ENCODE data around the gene SMARCAD1.
"Not testable (repeated sequence)": the region's sequence is repeated elsewhere in the genome, so short reads cannot be mapped to it uniquely, and the experiment has no call there.

The SMARCAD1 gene

GRCh38 chr4:94305466-94306225, 98.0 kb downstream of the SMARCAD1 start:
- H3K36me3 ChIP-seq (ENCODE audit: control insufficient read depth in 1 of 2, insufficient read depth in 2 of 2, low read depth in 1 of 2, low read length in 2 of 2) = no peaks in the 10 kb centered on the region
- H3K23ac ChIP-seq (ENCODE audit: low read length in 2 of 2) = no peak overlapping the region
- no peak overlapping the region for H2BK12ac ChIP-seq (ENCODE audit: low read length in 2 of 2)
- no peak overlapping the region for H2BK120ac ChIP-seq (ENCODE audit: low read depth, low read length)
- no peak overlapping the region for H2BK5ac ChIP-seq (ENCODE audit: low read depth, low read length, poor library complexity, severe bottlenecking)
- no peak overlapping the region for H4K8ac ChIP-seq (ENCODE audit: low read length)
- no peaks in the 10 kb centered on the region for H3K79me1 ChIP-seq (replicated peaks; ENCODE audit: low read length, poor library complexity, severe bottlenecking)
- no peak overlapping the region for H4K91ac ChIP-seq (ENCODE audit: low read length)
- no peak overlapping the region for H3K4me3 ChIP-seq (ENCODE audit: insufficient read depth in 1 of 2, low read depth in 1 of 2, low read length in 2 of 2)
- no peaks in the 10 kb centered on the region for H3K4me1 ChIP-seq (ENCODE audit: control insufficient read depth, insufficient read depth, low read depth, low read length)
- no peak overlapping the region for H2AFZ ChIP-seq (ENCODE audit: low read depth, low read length)
- H3K18ac ChIP-seq (ENCODE audit: low read depth in 1 of 2, low read length in 2 of 2) = no peak overlapping the region
- 62% methylated on average over 5 of the region's 5 CpGs for whole genome bisulfite sequencing
- H3K27ac ChIP-seq (ENCODE audit: low read length, poor library complexity, severe bottlenecking) = peak overlapping the region; percentile 31
- no peak overlapping the region for H3K4ac ChIP-seq (ENCODE audit: low read depth in 1 of 2, low read length in 2 of 2)
- no peak overlapping the region for H3K9ac ChIP-seq (ENCODE audit: low read length)
- no peaks in the 10 kb centered on the region for H3K27me3 ChIP-seq (ENCODE audit: control insufficient read depth in 1 of 2, insufficient read depth in 1 of 2, low read length in 2 of 2)
- no peak overlapping the region for H2AK5ac ChIP-seq (ENCODE audit: low read length, severe bottlenecking)
- H3K4me2 ChIP-seq (ENCODE audit: low read length, poor library complexity, severe bottlenecking) = no peak overlapping the region
- H2BK15ac ChIP-seq (ENCODE audit: low read depth, poor library complexity, severe bottlenecking) = no peak overlapping the region
- no peak overlapping the region for H3K14ac ChIP-seq (ENCODE audit: low read length in 2 of 2)
- DNase-seq = peak; percentile 14
- H3K9me3 ChIP-seq (ENCODE audit: control insufficient read depth, low read length) = no peaks in the 10 kb centered on the region

GRCh38 chr4:94306713-94307112, 99.0 kb downstream of the SMARCAD1 start:
- no peak overlapping the region for H4K91ac ChIP-seq (ENCODE audit: low read length)
- no peak overlapping the region for H4K8ac ChIP-seq (ENCODE audit: low read length)
- no peaks in the 10 kb centered on the region for H3K27me3 ChIP-seq (ENCODE audit: control insufficient read depth in 1 of 2, insufficient read depth in 1 of 2, low read length in 2 of 2)
- H2BK5ac ChIP-seq (ENCODE audit: low read depth, low read length, poor library complexity, severe bottlenecking) = no peak overlapping the region
- no peak overlapping the region for H3K27ac ChIP-seq (ENCODE audit: low read length, poor library complexity, severe bottlenecking)
- no peak for DNase-seq
- H2BK15ac ChIP-seq (ENCODE audit: low read depth, poor library complexity, severe bottlenecking) = no peak overlapping the region
- WGBS = 100% methylated on average over 2 of the region's 3 CpGs
- no peak overlapping the region for H2BK12ac ChIP-seq (ENCODE audit: low read length in 2 of 2)
- H3K36me3 ChIP-seq (ENCODE audit: control insufficient read depth in 1 of 2, insufficient read depth in 2 of 2, low read depth in 1 of 2, low read length in 2 of 2) = no peaks in the 10 kb centered on the region
- no peak overlapping the region for H2BK120ac ChIP-seq (ENCODE audit: low read depth, low read length)
- no peak overlapping the region for H3K18ac ChIP-seq (ENCODE audit: low read depth in 1 of 2, low read length in 2 of 2)
- no peaks in the 10 kb centered on the region for H3K79me1 ChIP-seq (replicated peaks; ENCODE audit: low read length, poor library complexity, severe bottlenecking)
- H3K23ac ChIP-seq (ENCODE audit: low read length in 2 of 2) = no peak overlapping the region
- no peak overlapping the region for H3K4me3 ChIP-seq (ENCODE audit: insufficient read depth in 1 of 2, low read depth in 1 of 2, low read length in 2 of 2)
- no peak overlapping the region for H2AFZ ChIP-seq (ENCODE audit: low read depth, low read length)
- H3K9ac ChIP-seq (ENCODE audit: low read length) = peak overlapping the region; percentile 7
- H2AK5ac ChIP-seq (ENCODE audit: low read length, severe bottlenecking) = no peak overlapping the region
- H3K9me3 ChIP-seq (ENCODE audit: control insufficient read depth, low read length) = no peaks in the 10 kb centered on the region
- H3K4me1 ChIP-seq (ENCODE audit: control insufficient read depth, insufficient read depth, low read depth, low read length) = no peaks in the 10 kb centered on the region
- H3K14ac ChIP-seq (ENCODE audit: low read length in 2 of 2) = no peak overlapping the region
- no peak overlapping the region for H3K4ac ChIP-seq (ENCODE audit: low read depth in 1 of 2, low read length in 2 of 2)
- H3K4me2 ChIP-seq (ENCODE audit: low read length, poor library complexity, severe bottlenecking) = no peak overlapping the region

- no peaks in the 10 kb centered on the region for H3K4me1 ChIP-seq (ENCODE audit: control insufficient read depth, insufficient read depth, low read depth, low read length)
- H2BK120ac ChIP-seq (ENCODE audit: low read depth, low read length) = no peak overlapping the region
- H2BK15ac ChIP-seq (ENCODE audit: low read depth, poor library complexity, severe bottlenecking) = no peak overlapping the region
- H3K27me3 ChIP-seq (ENCODE audit: control insufficient read depth in 1 of 2, insufficient read depth in 1 of 2, low read length in 2 of 2) = no peaks in the 10 kb centered on the region
- 88% methylated on average over 4 of the region's 4 CpGs for WGBS
- H4K91ac ChIP-seq (ENCODE audit: low read length) = no peak overlapping the region
- H3K14ac ChIP-seq (ENCODE audit: low read length in 2 of 2) = no peak overlapping the region
- H2AFZ ChIP-seq (ENCODE audit: low read depth, low read length) = no peak overlapping the region
- H3K4ac ChIP-seq (ENCODE audit: low read depth in 1 of 2, low read length in 2 of 2) = no peak overlapping the region
- no peak for DNase-seq
- peak overlapping the region; percentile 7 for H3K9ac ChIP-seq (ENCODE audit: low read length)
- H3K23ac ChIP-seq (ENCODE audit: low read length in 2 of 2) = no peak overlapping the region
- no peak overlapping the region for H2BK5ac ChIP-seq (ENCODE audit: low read depth, low read length, poor library complexity, severe bottlenecking)
- H2BK12ac ChIP-seq (ENCODE audit: low read length in 2 of 2) = no peak overlapping the region
- no peak overlapping the region for H3K27ac ChIP-seq (ENCODE audit: low read length, poor library complexity, severe bottlenecking)
- H3K4me2 ChIP-seq (ENCODE audit: low read length, poor library complexity, severe bottlenecking) = no peak overlapping the region
- H3K18ac ChIP-seq (ENCODE audit: low read depth in 1 of 2, low read length in 2 of 2) = no peak overlapping the region
- no peaks in the 10 kb centered on the region for H3K36me3 ChIP-seq (ENCODE audit: control insufficient read depth in 1 of 2, insufficient read depth in 2 of 2, low read depth in 1 of 2, low read length in 2 of 2)
- H3K9me3 ChIP-seq (ENCODE audit: control insufficient read depth, low read length) = no peaks in the 10 kb centered on the region
- no peak overlapping the region for H4K8ac ChIP-seq (ENCODE audit: low read length)
- no peak overlapping the region for H3K4me3 ChIP-seq (ENCODE audit: insufficient read depth in 1 of 2, low read depth in 1 of 2, low read length in 2 of 2)
- H3K79me1 ChIP-seq (replicated peaks; ENCODE audit: low read length, poor library complexity, severe bottlenecking) = no peaks in the 10 kb centered on the region
- H2AK5ac ChIP-seq (ENCODE audit: low read length, severe bottlenecking) = no peak overlapping the region
Observed at GRCh38 chr4:94307231-94307871, 99.7 kb downstream of the SMARCAD1 start.

GRCh38 chr4:94319927-94320326, 112.3 kb downstream of the SMARCAD1 start:
- H3K9ac ChIP-seq (ENCODE audit: low read length); H3K27me3 ChIP-seq (ENCODE audit: control insufficient read depth in 1 of 2, insufficient read depth in 1 of 2, low read length in 2 of 2); H2AFZ ChIP-seq (ENCODE audit: low read depth, low read length); H4K8ac ChIP-seq (ENCODE audit: low read length); H3K36me3 ChIP-seq (ENCODE audit: control insufficient read depth in 1 of 2, insufficient read depth in 2 of 2, low read depth in 1 of 2, low read length in 2 of 2); H3K4ac ChIP-seq (ENCODE audit: low read depth in 1 of 2, low read length in 2 of 2); H2AK5ac ChIP-seq (ENCODE audit: low read length, severe bottlenecking); H3K27ac ChIP-seq (ENCODE audit: low read length, poor library complexity, severe bottlenecking); H3K18ac ChIP-seq (ENCODE audit: low read depth in 1 of 2, low read length in 2 of 2); H3K4me1 ChIP-seq (ENCODE audit: control insufficient read depth, insufficient read depth, low read depth, low read length); H2BK5ac ChIP-seq (ENCODE audit: low read depth, low read length, poor library complexity, severe bottlenecking); H3K9me3 ChIP-seq (ENCODE audit: control insufficient read depth, low read length); H2BK12ac ChIP-seq (ENCODE audit: low read length in 2 of 2); H3K14ac ChIP-seq (ENCODE audit: low read length in 2 of 2); H2BK15ac ChIP-seq (ENCODE audit: low read depth, poor library complexity, severe bottlenecking); H2BK120ac ChIP-seq (ENCODE audit: low read depth, low read length); H3K4me2 ChIP-seq (ENCODE audit: low read length, poor library complexity, severe bottlenecking); H3K4me3 ChIP-seq (ENCODE audit: insufficient read depth in 1 of 2, low read depth in 1 of 2, low read length in 2 of 2); DNase-seq; H3K23ac ChIP-seq (ENCODE audit: low read length in 2 of 2); H4K91ac ChIP-seq (ENCODE audit: low read length); H3K79me1 ChIP-seq (replicated peaks; ENCODE audit: low read length, poor library complexity, severe bottlenecking): not testable (repeated sequence)
